ENCODE results near the gene WDR45. TPM values are rescaled to one million over a fixed set of nuclear protein-coding genes. Genes with fewer than 3 reads are reported as not detected.

The WDR45 gene
- total RNA-seq, 1 experiment from 2014 or later, result 31.5 TPM

DNA sequence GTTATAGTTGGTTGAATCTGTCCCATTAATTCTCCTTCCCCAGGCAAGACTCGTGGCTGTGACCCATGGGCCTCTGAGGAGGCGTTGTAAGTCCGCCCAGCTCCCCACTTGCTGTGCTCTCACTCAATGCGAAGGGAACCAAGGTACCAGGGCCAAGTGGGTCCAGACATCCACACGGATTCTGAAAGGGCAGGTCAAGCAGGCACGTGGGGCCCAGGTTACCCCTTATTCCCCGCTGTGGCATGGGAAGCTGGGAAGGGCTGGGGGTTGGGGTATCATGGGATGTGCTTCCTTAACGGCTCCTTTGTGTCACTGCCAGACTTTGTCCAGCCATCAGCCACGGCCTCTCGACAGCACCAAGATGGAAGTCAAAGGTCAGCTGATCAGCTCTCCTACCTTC lies 17.8 kb downstream of the WDR45 start:
- Histone ChIP-seq H4K20me1 (ENCODE audit: control insufficient read depth, insufficient read depth, insufficient read length) (no peaks in the 10 kb centered on the region), H4K8ac (replicated peaks; ENCODE audit: insufficient read length, low read depth, low read length) (no peak overlapping the region), H3K23ac (ENCODE audit: insufficient read length, low read depth, low read length) (no peak overlapping the region), H3K9ac (ENCODE audit: extremely low read depth, insufficient read length, low read length) (no peak overlapping the region), H3K27ac (ENCODE audit: insufficient read length, low read depth, low read length) (no peak overlapping the region), H2BK5ac (ENCODE audit: insufficient read length, low read length) (no peak overlapping the region), H3K23me2 (ENCODE audit: insufficient read length, low read depth, low read length, poor library complexity, severe bottlenecking) (peaks cover 2% of the 10 kb centered on the region), H2BK12ac (ENCODE audit: insufficient read length, low read depth, low read length) (no peak overlapping the region), H2BK120ac (ENCODE audit: low read depth, low read length, poor library complexity, severe bottlenecking) (no peak overlapping the region), H3K56ac (ENCODE audit: insufficient read length, low read depth, low read length) (no peak overlapping the region), H3K4ac (ENCODE audit: low read depth, low read length) (no peak overlapping the region), H3K4me2 (ENCODE audit: insufficient read depth, insufficient read length, low read length) (no peak overlapping the region), H3K9me3 (ENCODE audit: control insufficient read depth, low read depth, low read length) (no peaks in the 10 kb centered on the region), H3K4me1 (ENCODE audit: insufficient read depth, low read length) (no peaks in the 10 kb centered on the region), H2BK15ac (ENCODE audit: low read depth, low read length) (no peak overlapping the region), H4K5ac (ENCODE audit: insufficient read length, low read depth, low read length) (no peak overlapping the region), H3T11ph (ENCODE audit: low read length) (no peak overlapping the region), H4K91ac (ENCODE audit: insufficient read length, low read depth, low read length) (no peak overlapping the region), H3K79me2 (ENCODE audit: insufficient read depth, low read length) (peaks cover 3% of the 10 kb centered on the region), H3K18ac (ENCODE audit: insufficient read length, low read depth, low read length) (no peak overlapping the region), H2AK5ac (ENCODE audit: insufficient read length, low read length) (no peak overlapping the region), H2BK20ac (ENCODE audit: low read depth, low read length, poor library complexity, severe bottlenecking) (no peak overlapping the region), H3K79me1 (ENCODE audit: insufficient read depth, low read depth, low read length, poor library complexity, severe bottlenecking) (peaks cover 2% of the 10 kb centered on the region), H3K14ac (ENCODE audit: insufficient read depth, low read length) (no peak overlapping the region), H2AFZ (ENCODE audit: low read length) (no peak overlapping the region), H3K27me3 (ENCODE audit: insufficient read depth, low read length) (no peaks in the 10 kb centered on the region)
- H3K27ac Mint-ChIP-seq, result no peak overlapping the region
- TF ChIP-seq, protein P1, sequence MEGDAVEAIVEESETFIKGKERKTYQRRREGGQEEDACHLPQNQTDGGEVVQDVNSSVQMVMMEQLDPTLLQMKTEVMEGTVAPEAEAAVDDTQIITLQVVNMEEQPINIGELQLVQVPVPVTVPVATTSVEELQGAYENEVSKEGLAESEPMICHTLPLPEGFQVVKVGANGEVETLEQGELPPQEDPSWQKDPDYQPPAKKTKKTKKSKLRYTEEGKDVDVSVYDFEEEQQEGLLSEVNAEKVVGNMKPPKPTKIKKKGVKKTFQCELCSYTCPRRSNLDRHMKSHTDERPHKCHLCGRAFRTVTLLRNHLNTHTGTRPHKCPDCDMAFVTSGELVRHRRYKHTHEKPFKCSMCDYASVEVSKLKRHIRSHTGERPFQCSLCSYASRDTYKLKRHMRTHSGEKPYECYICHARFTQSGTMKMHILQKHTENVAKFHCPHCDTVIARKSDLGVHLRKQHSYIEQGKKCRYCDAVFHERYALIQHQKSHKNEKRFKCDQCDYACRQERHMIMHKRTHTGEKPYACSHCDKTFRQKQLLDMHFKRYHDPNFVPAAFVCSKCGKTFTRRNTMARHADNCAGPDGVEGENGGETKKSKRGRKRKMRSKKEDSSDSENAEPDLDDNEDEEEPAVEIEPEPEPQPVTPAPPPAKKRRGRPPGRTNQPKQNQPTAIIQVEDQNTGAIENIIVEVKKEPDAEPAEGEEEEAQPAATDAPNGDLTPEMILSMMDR (conservative IDR thresholded peaks at IDR 0.05), result no peak
- no peak overlapping the region; a peak in 1 of 5 replicates for H3K4me3 Mint-ChIP-seq
- H3K27me3 Mint-ChIP-seq (ENCODE audit: low read depth), result peaks cover 1% of the 10 kb centered on the region; the same call in 1 of the 2 replicates
- H3K9me3 Mint-ChIP-seq, result peaks cover 71 to 89% of the 10 kb centered on the region in 2 experiments
- H3K36me3 Mint-ChIP-seq (ENCODE audit: insufficient read depth in 1 of 3, low read depth in 3 of 3), result peaks cover 13 to 49% (median 26%) of the 10 kb centered on the region in 3 experiments
- DNase-seq, result no peak
- no CpG with 5 or more reads among the region's 10 CpGs for WGBS (ENCODE audit: extremely low coverage, insufficient read length, low lambda C conversion rate)
- peaks cover 2 to 9% of the 10 kb centered on the region in 2 experiments; a peak in 2 of 4 replicates for H3K4me1 Mint-ChIP-seq

Data from H9 (cell line).